Aorta (tissue), 5 donors: ENCODE data around the gene FBP2. TPM values are rescaled to one million over a fixed set of nuclear protein-coding genes. Genes with fewer than 3 reads are reported as not detected.
A peak's percentile ranks its signal among the peaks of the same experiment; 100 is the strongest.
"Not testable (repeated sequence)": the region's sequence is repeated elsewhere in the genome, so short reads cannot be mapped to it uniquely, and the experiment has no call there.

Experiments used
- ATAC-seq: fragments of 200-7000 bp; cut with Tn5 transposase; one replicate; pipeline ENCODE4 v1.9.1; 2022; ENCODE audit warnings: moderate library complexity; ENCODE audit not compliant: low FRiP score
- DNase-seq, 2 donors: peaks; one replicate each; pipeline ENCODE4 v3.0.0-alpha.2; 2020
- H3K27ac ChIP-seq, 2 donors: one replicate each; pipeline ENCODE4 v1.5.1; 2013; ENCODE audit warnings: low read length in 2 of 2, mild to moderate bottlenecking in 2 of 2, moderate library complexity in 2 of 2, control low read depth in 1 of 2, inconsistent platforms in 1 of 2, low read depth in 1 of 2
- H3K27me3 ChIP-seq, 2 donors: one replicate each; pipeline ENCODE4 v1.6.1; 2013; ENCODE audit warnings: control low read depth in 1 of 2, low read length in 1 of 2, mild to moderate bottlenecking in 1 of 2, moderate library complexity in 1 of 2; ENCODE audit not compliant: insufficient read depth in 2 of 2, control insufficient read depth in 1 of 2
- H3K36me3 ChIP-seq, 2 donors: one replicate each; pipeline ENCODE4 v1.6.1; 2013; ENCODE audit warnings: control low read depth in 1 of 2, low read length in 1 of 2, mild to moderate bottlenecking in 1 of 2; ENCODE audit not compliant: insufficient read depth in 2 of 2, control insufficient read depth in 1 of 2
- H3K4me1 ChIP-seq, 2 donors: one replicate each; pipeline ENCODE4 v1.6.1; 2013; ENCODE audit warnings: low read length in 2 of 2, control low read depth in 1 of 2, mild to moderate bottlenecking in 1 of 2, moderate library complexity in 1 of 2; ENCODE audit not compliant: insufficient read depth in 2 of 2, control insufficient read depth in 1 of 2
- H3K4me3 ChIP-seq, 2 donors: one replicate each; pipeline ENCODE4 v1.5.1; 2013; ENCODE audit warnings: low read length in 2 of 2, control low read depth in 1 of 2, mild to moderate bottlenecking in 1 of 2
- H3K9me3 ChIP-seq: one replicate; pipeline ENCODE4 v1.6.1; 2013; ENCODE audit warnings: mild to moderate bottlenecking, low read length; ENCODE audit not compliant: control insufficient read depth
- WGBS, 2 donors: extraction: QIAGEN DNeasy Blood & Tissue Kit; methylation state at CpG; one replicate each; pipeline ENCODE4 v1.1.7; 2013; 5-methylcytosine and 5-hydroxymethylcytosine counted together
- intact Hi-C, 2 donors: fragments of 100-400 bp; cut with DNase I; formaldehyde crosslinking; loops; one replicate each; pipeline versions ENCODE4 v1.14.2 to v1.15.0; 2022
- polyA plus RNA-seq, 2 donors: library from polyadenylated mRNA; stranded (reverse); fragments of 200-250 nt; gene quantifications; one replicate each; pipeline ENCODE4 v1.2.3, GENCODE V29; 2013
- total RNA-seq, 2 donors: library from RNA; stranded (reverse); fragmentation: NEBNext Ultra II Directional; extraction: Animal tissue kit (Norgen Biotek cat#: 25700); gene quantifications; one replicate each; pipeline ENCODE4 v1.2.1, GENCODE V29; 2021
- donor health status: healthy with polysubstance abuse.
- donor health status: Bipolar disorder and iron deficiency.
- donor health status: DM: no; HTN: no; CAD: no.
- donor health status: DM: no; HTN: no; CAD: no.
- donor health status: DM: yes; HTN: yes; CAD: no.

FBP2 gene
- total and polyA plus RNA-seq, 4 donors = 0.49 TPM; not detected in 3

- ATAC-seq (no peak), DNase-seq (no peak)
- Histone ChIP-seq H3K9me3 (no peaks in the 10 kb centered on the region), H3K4me1 (no peaks in the 10 kb centered on the region), H3K27ac (no peak overlapping the region), H3K27me3 (no peaks in the 10 kb centered on the region), H3K4me3 (no peak overlapping the region), H3K36me3 (no peaks in the 10 kb centered on the region)
- intact Hi-C loops = no loop called here
- 93 to 96% methylated on average over 6 of the region's 6 CpGs for WGBS, 2 donors
Measured at GRCh38 chr9:94560237-94560636, 33.4 kb downstream of the FBP2 start.

- no peaks in the 10 kb centered on the region for H3K9me3 ChIP-seq
- H3K4me1 ChIP-seq = no peaks in the 10 kb centered on the region
- intact Hi-C loops = no loop called here
- H3K27me3 ChIP-seq = no peaks in the 10 kb centered on the region
- ATAC-seq (no peak), DNase-seq (no peak)
- H3K27ac ChIP-seq = no peak overlapping the region
- no peak overlapping the region for H3K4me3 ChIP-seq
- WGBS, 2 donors = 90 to 93% methylated on average over 4 of the region's 4 CpGs
- no peaks in the 10 kb centered on the region for H3K36me3 ChIP-seq
Measured at GRCh38 chr9:94557376-94557775, 36.2 kb downstream of the FBP2 start.

- H3K4me3 ChIP-seq = no peak within 1 kb of the TSS
- intact Hi-C loops = no loop called here
- H3K4me1 ChIP-seq = no peaks in the 10 kb centered on the region
- no peak within 1 kb of the TSS for H3K27ac ChIP-seq
- ATAC-seq (peak; percentile 66), DNase-seq (peak in 1 of 2 donors; percentile 64)
- no peaks in the 10 kb centered on the region for H3K9me3 ChIP-seq
- no peaks in the 10 kb centered on the region for H3K27me3 ChIP-seq
- WGBS, 2 donors = 79% methylated on average over 40 of the region's 40 CpGs
- no peaks in the 10 kb centered on the region for H3K36me3 ChIP-seq
Measured at GRCh38 chr9:94554439-94555331, 38.9 kb downstream of the FBP2 start, which contains the start of gene PCAT7. Gene PCAT7, plus strand, starts transcription at chr9:94555083.

- Histone ChIP-seq H3K27ac (no peak overlapping the region), H3K4me3 (no peak overlapping the region), H3K27me3 (no peaks in the 10 kb centered on the region), H3K4me1 (no peaks in the 10 kb centered on the region), H3K36me3 (no peaks in the 10 kb centered on the region), H3K9me3 (no peaks in the 10 kb centered on the region)
- 86 to 88% methylated on average over 14 to 16 of the region's 16 CpGs for WGBS, 2 donors
- DNase-seq (no peak), ATAC-seq (no peak)
- intact Hi-C loops = no loop called here
Measured at GRCh38 chr9:94554078-94554438, 39.6 kb downstream of the FBP2 start.

GRCh38 chr9:94553029-94553938 is 40.3 kb downstream of the FBP2 start:
- intact Hi-C loops = no loop called here
- Histone ChIP-seq H3K9me3 (no peaks in the 10 kb centered on the region), H3K4me3 (no peak overlapping the region), H3K36me3 (no peaks in the 10 kb centered on the region), H3K27me3 (no peaks in the 10 kb centered on the region), H3K4me1 (no peaks in the 10 kb centered on the region), H3K27ac (no peak overlapping the region)
- ATAC-seq = no peak
- DNase-seq = no peak
- WGBS, 2 donors = 90 to 91% methylated on average over 25 to 29 of the region's 29 CpGs

- Histone ChIP-seq H3K27ac (no peak overlapping the region), H3K4me3 (no peak overlapping the region), H3K27me3 (no peaks in the 10 kb centered on the region), H3K4me1 (no peaks in the 10 kb centered on the region), H3K36me3 (no peaks in the 10 kb centered on the region), H3K9me3 (no peaks in the 10 kb centered on the region)
- intact Hi-C loops = no loop called here
- 68 to 74% methylated on average over 1 of the region's 1 CpG for WGBS, 2 donors
- ATAC-seq (no peak), DNase-seq (no peak)
Measured at GRCh38 chr9:94545940-94546339, 47.7 kb downstream of the FBP2 start.

GRCh38 chr9:94544335-94544734 is 49.3 kb downstream of the FBP2 start:
- H3K27ac ChIP-seq, H3K4me3 ChIP-seq, H3K27me3 ChIP-seq, H3K9me3 ChIP-seq, ATAC-seq, DNase-seq, H3K4me1 ChIP-seq, intact Hi-C loops, H3K36me3 ChIP-seq: not testable (repeated sequence)
- 80 to 89% methylated on average over 2 to 3 of the region's 5 CpGs for WGBS, 2 donors

GRCh38 chr9:94538908-94539307 is 54.7 kb downstream of the FBP2 start:
- no peak overlapping the region for H3K27ac ChIP-seq
- no peak for ATAC-seq
- no peaks in the 10 kb centered on the region for H3K27me3 ChIP-seq
- no peak overlapping the region for H3K4me3 ChIP-seq
- no peak for DNase-seq
- H3K36me3 ChIP-seq = no peaks in the 10 kb centered on the region
- no peaks in the 10 kb centered on the region for H3K9me3 ChIP-seq
- 92 to 97% methylated on average over 4 of the region's 4 CpGs for WGBS, 2 donors
- H3K4me1 ChIP-seq = no peaks in the 10 kb centered on the region
- intact Hi-C loops = no loop called here
